HCT116 (cell line): ENCODE results near the gene HNRNPAB. TPM values are rescaled to one million over a fixed set of nuclear protein-coding genes. Genes with fewer than 3 reads are reported as not detected.

ENCODE experiments used
- ATAC-seq: fragments of 200-7000 bp; cut with Tn5 transposase; 2 replicates; pipeline ENCODE4 v1.9.1; 2020; ENCODE audit warnings: mild to moderate bottlenecking, moderate library complexity
- BruUV-seq: library from RNA; stranded (reverse); fragments of 400-500 nt; replicated peaks from 2 replicates; lab custom pipeline; 2021; lab: Mats Ljungman, UMichigan
- CTCF ChIA-PET: fragments of 300-600 bp; sonication (Branson Sonifier 250); formaldehyde crosslinking; loops from one replicate; lab custom pipeline; 2021; ENCODE audit warnings: antibody characterized with exemption; lab: Charles Lee
- POLR2A ChIA-PET: fragments of 300-600, 350-600 bp; sonication (Branson Sonifier 250); formaldehyde crosslinking; loops from one replicate; lab custom pipeline; 2021; ENCODE audit warnings: antibody characterized with exemption; lab: Charles Lee
- RAD21 ChIA-PET, 2 experiments: fragments of 300-600 bp; sonication (Branson Sonifier 250); formaldehyde crosslinking; loops; one replicate each; lab custom pipeline; 2023; ENCODE audit warnings: low total read pairs in 2 of 2; ENCODE audit not compliant: uncharacterized antibody in 2 of 2, unreplicated experiment in 2 of 2, low non-redundant PET in 1 of 2; lab: Charles Lee
- DNase-seq: peaks from one replicate; pipeline ENCODE4 v3.0.0-alpha.2; 2010; ENCODE audit warnings: low read depth, low spot score
- H2AFZ ChIP-seq: fragments of 200-600 bp; shearing (Covaris generic), sonication (generic); 2 replicates; pipeline ENCODE4 v1.6.1; 2017; ENCODE audit warnings: low read depth, mixed run types, mixed read lengths, antibody characterized with exemption, low read length; ENCODE audit not compliant: poor library complexity, severe bottlenecking
- H3K27ac ChIP-seq: 2 replicates; pipeline ENCODE4 v1.5.1; 2012; ENCODE audit warnings: low read depth, low read length
- H3K27me3 ChIP-seq: fragments of 200-600 bp; sonication (generic); 2 replicates; pipeline ENCODE4 v1.6.1; 2016; ENCODE audit warnings: mixed run types, low read length, mixed read lengths; ENCODE audit not compliant: insufficient read depth
- H3K36me3 ChIP-seq, 2 experiments: fragments of 200-500 bp in 1 of 2; fragments of 200-600 bp in 1 of 2; sonication (Bioruptor generic) in 1 of 2; sonication (generic) in 1 of 2; 2 replicates each; pipeline versions ENCODE4 v1.5.1 to v1.6.1; 2014 to 2016; ENCODE audit warnings: low read length in 2 of 2, inconsistent platforms in 1 of 2, mixed read lengths in 1 of 2, mixed run types in 1 of 2; ENCODE audit not compliant: insufficient read depth in 2 of 2, control insufficient read depth in 1 of 2
- H3K4me1 ChIP-seq, 2 experiments: fragments of 200-600 bp in 1 of 2; sonication (generic) in 1 of 2; 2 replicates each; pipeline versions ENCODE4 v1.5.1 to v1.6.1; 2012 to 2017; ENCODE audit warnings: low read length in 2 of 2, inconsistent platforms in 1 of 2, mild to moderate bottlenecking in 1 of 2, mixed read lengths in 1 of 2, mixed run types in 1 of 2, moderate library complexity in 1 of 2; ENCODE audit not compliant: insufficient read depth in 2 of 2, control insufficient read depth in 1 of 2
- H3K4me2 ChIP-seq: fragments of 200-600 bp; sonication (generic); 2 replicates; pipeline ENCODE4 v1.6.1; 2017; ENCODE audit warnings: mixed run types, low read length, mixed read lengths
- H3K4me3 ChIP-seq, 2 experiments: fragments of 200-600 bp in 1 of 2; sonication (generic) in 1 of 2; replicated peaks in 1 of 2; 2 replicates each; pipeline ENCODE4 v1.5.1; 2011 to 2016; ENCODE audit warnings: low read length in 2 of 2, control low read depth in 1 of 2, low read depth in 1 of 2, mild to moderate bottlenecking in 1 of 2, mixed read lengths in 1 of 2, mixed run types in 1 of 2
- H3K79me2 ChIP-seq: fragments of 200-600 bp; sonication (generic); 2 replicates; pipeline ENCODE4 v1.6.1; 2017; ENCODE audit warnings: mild to moderate bottlenecking, mixed run types, low read length, moderate library complexity, mixed read lengths; ENCODE audit not compliant: insufficient read depth
- H3K9ac ChIP-seq: fragments of 200-600 bp; sonication (generic); 2 replicates; pipeline ENCODE4 v1.6.1; 2016; ENCODE audit warnings: low read length, mixed read lengths
- H3K9me2 ChIP-seq: fragments of 200-600 bp; sonication (generic), shearing (Covaris generic); 2 replicates; pipeline ENCODE4 v1.6.1; 2017; ENCODE audit warnings: mixed run types, mild to moderate bottlenecking, moderate library complexity; ENCODE audit not compliant: insufficient read depth
- H3K9me3 ChIP-seq, 2 experiments: fragments of 200-500 bp in 1 of 2; fragments of 200-600 bp in 1 of 2; sonication (Bioruptor generic) in 1 of 2; sonication (generic) in 1 of 2; 2 replicates each; pipeline ENCODE4 v1.6.1; 2014 to 2017; ENCODE audit warnings: low read length in 2 of 2, mixed read lengths in 2 of 2, inconsistent platforms in 1 of 2, low read depth in 1 of 2, mild to moderate bottlenecking in 1 of 2, mixed run types in 1 of 2, moderate library complexity in 1 of 2; ENCODE audit not compliant: control insufficient read depth in 1 of 2, insufficient read depth in 1 of 2
- H4K20me1 ChIP-seq: fragments of 200-600 bp; sonication (generic), shearing (Covaris generic); 2 replicates; pipeline ENCODE4 v1.6.1; 2017; ENCODE audit warnings: mixed run types, mild to moderate bottlenecking, moderate library complexity; ENCODE audit not compliant: insufficient read depth
- EGR1 ChIP-seq: IDR thresholded peaks from 2 replicates; pipeline ENCODE4 v1.6.1; 2012; ENCODE audit warnings: low read depth
- JUND ChIP-seq: IDR thresholded peaks from 2 replicates; pipeline ENCODE4 v1.6.1; 2012
- POLR2A ChIP-seq: IDR thresholded peaks from 2 replicates; pipeline ENCODE4 v1.7.0; 2011; ENCODE audit warnings: borderline replicate concordance; ENCODE audit not compliant: insufficient read depth, insufficient read length; ENCODE audit errors: extremely low read depth
- POLR2AphosphoS5 ChIP-seq: IDR thresholded peaks from 2 replicates; pipeline ENCODE4 v1.6.1; 2011; ENCODE audit warnings: mild to moderate bottlenecking, low read depth, low read length, moderate library complexity
- SIN3A ChIP-seq: IDR thresholded peaks from 2 replicates; pipeline ENCODE4 v1.6.1; 2012; ENCODE audit warnings: low read depth
- SRF ChIP-seq: IDR thresholded peaks from 2 replicates; pipeline ENCODE4 v1.6.1; 2012; ENCODE audit warnings: low read depth
- YY1 ChIP-seq: IDR thresholded peaks from 2 replicates; pipeline ENCODE4 v1.6.1; 2011; ENCODE audit warnings: low read length, low read depth, moderate library complexity, mild to moderate bottlenecking; ENCODE audit not compliant: insufficient replicate concordance; ENCODE audit errors: extremely low read depth
- ZFX ChIP-seq: fragments of 450-650 bp; IDR thresholded peaks from 2 replicates; pipeline ENCODE4 v1.6.1; 2017
- intact Hi-C: fragments of 100-400 bp; cut with micrococcal nuclease; formaldehyde crosslinking; loops from 2 replicates; pipeline ENCODE4 v1.10.0; 2022
- total RNA-seq: library from RNA; stranded (reverse); gene quantifications from one replicate; pipeline ENCODE4 v1.2.1, GENCODE V29; 2021; ENCODE audit not compliant: unreplicated experiment
- TF ChIP-seq, protein P1 (sequence below): IDR thresholded peaks from 2 replicates; pipeline ENCODE4 v1.6.1; 2012
- TF ChIP-seq, protein P2 (sequence below): IDR thresholded peaks from 2 replicates; pipeline ENCODE4 v1.6.1; 2012

The HNRNPAB gene
- total RNA-seq, 1 experiment from 2014 or later: 273 TPM

DNA sequence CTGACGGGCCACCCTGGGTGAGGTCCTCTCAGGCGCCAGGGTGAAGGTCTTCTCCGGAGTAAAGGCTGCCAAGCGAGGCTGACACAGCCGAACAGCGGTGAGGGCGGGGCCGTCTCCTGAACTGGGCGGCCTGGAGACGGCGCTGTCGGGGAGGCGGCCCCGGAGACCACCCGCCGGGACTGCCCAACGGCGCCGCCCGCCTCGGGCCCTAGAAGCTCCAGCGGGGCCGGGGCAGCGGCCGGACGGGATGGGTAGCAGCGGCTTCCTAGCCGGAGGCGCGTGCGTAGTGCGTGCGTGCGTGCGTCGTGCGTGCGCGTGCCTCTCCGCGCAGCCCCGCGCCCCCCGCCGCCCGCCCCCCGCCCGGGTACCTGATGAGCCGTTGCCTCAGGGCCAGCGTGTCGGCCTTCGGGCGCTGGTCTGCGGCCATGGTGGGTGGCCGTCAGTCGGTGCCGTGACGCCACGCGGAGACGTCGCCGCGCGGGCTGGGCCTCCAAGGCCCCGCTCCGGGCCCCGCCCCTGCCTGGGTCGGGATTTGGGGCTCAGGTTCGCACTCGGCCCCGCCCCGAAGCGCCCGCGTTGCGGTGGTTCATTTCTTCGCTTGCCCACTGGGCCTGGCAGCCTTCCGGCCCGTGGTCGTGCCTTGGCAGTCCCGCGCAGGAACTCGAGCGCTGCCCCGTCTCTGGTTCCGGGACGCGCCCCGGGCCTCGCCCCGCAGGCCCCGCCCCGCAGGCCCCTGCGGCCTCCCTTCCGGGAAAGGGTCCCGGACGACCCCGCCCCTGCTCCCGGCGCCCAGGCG, 28.0 kb downstream of the HNRNPAB start, which contains the start of gene PHYKPL:
TSS of gene PHYKPL (minus strand) at position 679 of the 796 bp plus-strand sequence. CDS start at position 427, 252 bp downstream.
- Histone ChIP-seq H3K27ac (peak within 1 kb of the TSS; percentile 95), H3K27me3 (no peaks in the 10 kb centered on the region), H3K4me2 (peak within 1 kb of the TSS; percentile 93), H3K4me1 (peaks cover 13 to 31% of the 10 kb centered on the region in 2 experiments), H3K9ac (peak within 1 kb of the TSS; percentile 98), H3K79me2 (peaks cover 30% of the 10 kb centered on the region), H3K9me2 (no peaks in the 10 kb centered on the region), H2AFZ (peak within 1 kb of the TSS; percentile 16), H3K4me3 (peak within 1 kb of the TSS; percentile 94 to 99), H3K9me3 (no peaks in the 10 kb centered on the region), H3K36me3 (peaks cover 3 to 35% of the 10 kb centered on the region in 2 experiments; a peak in 2 of 4 replicates), H4K20me1 (no peaks in the 10 kb centered on the region)
- BruUV-seq: no TSS peak
- intact Hi-C loops: no loop called here
- CTCF ChIA-PET: no interaction called here
- DNase-seq (peak; percentile 44), ATAC-seq (peak; percentile 76)
- POLR2A ChIA-PET: no interaction called here
- TF ChIP-seq EGR1 (no peak), YY1 (peak; percentile 20), POLR2AphosphoS5 (peak; percentile 84), ZFX (peak; percentile 92), POLR2A (peak; percentile 47), JUND (no peak)
- RAD21 ChIA-PET: no interaction called here

DNA sequence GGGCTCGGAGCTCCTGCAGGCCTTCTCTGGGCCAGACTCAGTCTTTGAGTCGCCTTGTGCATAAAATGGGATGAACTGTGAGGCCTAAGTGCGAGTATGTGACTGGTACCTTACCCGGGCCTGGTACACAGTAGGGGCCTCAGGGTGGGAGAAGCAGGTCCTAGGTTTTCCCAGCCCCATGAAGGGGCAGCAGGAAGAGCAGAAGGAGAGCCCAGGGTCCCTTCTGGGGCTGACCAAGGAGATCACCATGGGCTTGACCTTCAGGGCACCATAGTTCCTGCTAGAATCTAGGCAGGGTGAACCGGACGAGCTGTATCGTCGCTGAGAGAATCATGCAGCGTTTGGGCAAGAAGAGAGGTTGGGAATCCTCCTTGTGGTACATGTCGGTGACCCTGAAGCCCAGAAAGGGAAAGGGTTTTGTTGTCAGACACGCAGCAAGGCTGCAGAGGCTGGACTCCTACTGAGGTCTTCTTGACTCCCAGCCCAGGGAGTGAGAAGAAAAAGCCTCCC, 28.6 kb downstream of the HNRNPAB start:
- RAD21 ChIA-PET: no interaction called here
- TF ChIP-seq SRF (no peak), ZFX (0 out of 2 replicates have a peak, but pooled peaks have one; percentile 82), SIN3A (no peak)
- TF ChIP-seq, protein P1, sequence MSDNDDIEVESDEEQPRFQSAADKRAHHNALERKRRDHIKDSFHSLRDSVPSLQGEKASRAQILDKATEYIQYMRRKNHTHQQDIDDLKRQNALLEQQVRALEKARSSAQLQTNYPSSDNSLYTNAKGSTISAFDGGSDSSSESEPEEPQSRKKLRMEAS: no peak
- TF ChIP-seq, protein P2, sequence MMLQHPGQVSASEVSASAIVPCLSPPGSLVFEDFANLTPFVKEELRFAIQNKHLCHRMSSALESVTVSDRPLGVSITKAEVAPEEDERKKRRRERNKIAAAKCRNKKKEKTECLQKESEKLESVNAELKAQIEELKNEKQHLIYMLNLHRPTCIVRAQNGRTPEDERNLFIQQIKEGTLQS: no peak
- intact Hi-C loops: no loop called here

More for the DNA sequence above, 28.6 kb downstream of the HNRNPAB start:
- Histone ChIP-seq H3K9me2 (no peaks in the 10 kb centered on the region), H4K20me1 (no peaks in the 10 kb centered on the region), H3K4me3 (peak overlapping the region; percentile 94 to 99), H3K27ac (peak overlapping the region; percentile 95), H3K9ac (peak overlapping the region; percentile 98), H3K36me3 (peaks cover 3 to 28% of the 10 kb centered on the region in 2 experiments; a peak in 2 of 4 replicates), H3K27me3 (no peaks in the 10 kb centered on the region), H2AFZ (peak overlapping the region; percentile 16), H3K4me2 (peak overlapping the region; percentile 93), H3K9me3 (no peaks in the 10 kb centered on the region), H3K79me2 (peaks cover 30% of the 10 kb centered on the region), H3K4me1 (peaks cover 13 to 31% of the 10 kb centered on the region in 2 experiments)
- DNase-seq (no peak), ATAC-seq (no peak)
- BruUV-seq: TSS peak; percentile 69
- ChIA-PET POLR2A (no interaction called here), CTCF (no interaction called here)
